ENCODE measurements around the gene RPL7A.

The RPL7A gene

DNA sequence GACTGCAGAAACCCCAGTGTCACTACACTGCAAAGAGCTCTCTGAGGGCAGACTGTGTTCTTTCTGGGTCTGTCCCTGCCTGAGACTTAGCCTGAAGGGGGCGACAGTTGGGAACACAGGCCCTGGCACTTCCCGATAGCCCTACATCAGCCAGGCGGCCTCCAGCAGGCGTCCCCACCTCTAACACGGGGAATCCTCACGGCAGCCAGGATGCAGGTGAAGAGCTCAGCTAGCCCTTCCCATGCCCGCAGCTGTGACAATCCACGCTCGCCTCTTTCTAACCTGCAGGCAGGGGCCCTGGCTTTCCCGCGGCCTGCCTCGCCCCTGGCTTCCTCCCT is 6.0 kb upstream of the RPL7A start:
- DNase-seq (ENCODE audit: low read depth) = no peak
- TF ChIP-seq, protein P1, sequence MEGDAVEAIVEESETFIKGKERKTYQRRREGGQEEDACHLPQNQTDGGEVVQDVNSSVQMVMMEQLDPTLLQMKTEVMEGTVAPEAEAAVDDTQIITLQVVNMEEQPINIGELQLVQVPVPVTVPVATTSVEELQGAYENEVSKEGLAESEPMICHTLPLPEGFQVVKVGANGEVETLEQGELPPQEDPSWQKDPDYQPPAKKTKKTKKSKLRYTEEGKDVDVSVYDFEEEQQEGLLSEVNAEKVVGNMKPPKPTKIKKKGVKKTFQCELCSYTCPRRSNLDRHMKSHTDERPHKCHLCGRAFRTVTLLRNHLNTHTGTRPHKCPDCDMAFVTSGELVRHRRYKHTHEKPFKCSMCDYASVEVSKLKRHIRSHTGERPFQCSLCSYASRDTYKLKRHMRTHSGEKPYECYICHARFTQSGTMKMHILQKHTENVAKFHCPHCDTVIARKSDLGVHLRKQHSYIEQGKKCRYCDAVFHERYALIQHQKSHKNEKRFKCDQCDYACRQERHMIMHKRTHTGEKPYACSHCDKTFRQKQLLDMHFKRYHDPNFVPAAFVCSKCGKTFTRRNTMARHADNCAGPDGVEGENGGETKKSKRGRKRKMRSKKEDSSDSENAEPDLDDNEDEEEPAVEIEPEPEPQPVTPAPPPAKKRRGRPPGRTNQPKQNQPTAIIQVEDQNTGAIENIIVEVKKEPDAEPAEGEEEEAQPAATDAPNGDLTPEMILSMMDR (IDR thresholded peaks at IDR 0.05; ENCODE audit: low read length, missing control alignments) = peak; percentile 24
- no peak overlapping the region for H3K4me3 ChIP-seq (replicated peaks; ENCODE audit: low read depth, low read length)

DNA sequence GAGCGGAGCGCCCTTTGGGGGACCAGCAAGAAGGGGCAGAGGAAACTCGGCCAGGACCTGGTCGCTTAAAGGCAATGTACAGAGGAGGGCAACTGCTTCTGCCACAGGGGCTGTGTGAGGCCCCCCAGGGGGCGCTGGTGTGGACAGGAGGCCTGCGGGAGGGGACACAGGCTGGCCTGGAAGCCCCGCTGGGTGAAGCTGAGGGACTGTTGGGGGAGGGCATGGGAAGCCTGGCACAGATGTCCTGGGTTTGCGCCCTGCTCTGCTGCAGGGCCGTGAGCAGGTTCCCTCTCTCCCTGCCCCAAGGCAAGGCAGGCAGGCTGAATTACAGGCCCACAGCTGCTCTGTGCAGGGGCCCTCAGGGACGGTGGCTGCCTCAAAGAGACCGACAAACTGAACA is 5.4 kb upstream of the RPL7A start:
- DNase-seq (ENCODE audit: low read depth) = no peak
- no peak overlapping the region for H3K4me3 ChIP-seq (replicated peaks; ENCODE audit: low read depth, low read length)
- TF ChIP-seq, protein P1 (IDR thresholded peaks at IDR 0.05; ENCODE audit: low read length, missing control alignments) = peak; percentile 20

DNA sequence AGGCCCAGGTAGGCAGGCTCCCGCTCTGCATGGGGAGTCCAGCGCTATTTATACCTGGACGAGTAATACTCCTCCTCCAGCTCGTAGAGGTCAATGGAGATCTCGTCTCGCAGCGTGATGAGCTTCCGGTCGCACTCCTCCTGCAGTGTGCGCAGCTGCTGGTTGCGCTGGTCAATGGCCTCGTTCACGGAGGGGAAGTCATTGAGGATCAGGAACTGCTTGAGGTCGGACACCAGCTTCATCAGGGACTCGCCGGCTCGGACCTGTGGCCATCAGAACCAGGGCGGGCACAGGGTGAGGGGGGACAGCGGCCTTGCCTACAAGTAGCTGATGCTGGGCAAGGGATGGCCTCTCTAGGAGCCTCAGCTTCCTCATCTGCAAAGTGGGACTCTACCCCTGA is 3.9 kb upstream of the RPL7A start:
- H3K4me3 ChIP-seq (replicated peaks; ENCODE audit: low read depth, low read length) = no peak overlapping the region
- no peak for DNase-seq (ENCODE audit: low read depth)
- TF ChIP-seq, protein P1 (IDR thresholded peaks at IDR 0.05; ENCODE audit: low read length, missing control alignments) = no peak

DNA sequence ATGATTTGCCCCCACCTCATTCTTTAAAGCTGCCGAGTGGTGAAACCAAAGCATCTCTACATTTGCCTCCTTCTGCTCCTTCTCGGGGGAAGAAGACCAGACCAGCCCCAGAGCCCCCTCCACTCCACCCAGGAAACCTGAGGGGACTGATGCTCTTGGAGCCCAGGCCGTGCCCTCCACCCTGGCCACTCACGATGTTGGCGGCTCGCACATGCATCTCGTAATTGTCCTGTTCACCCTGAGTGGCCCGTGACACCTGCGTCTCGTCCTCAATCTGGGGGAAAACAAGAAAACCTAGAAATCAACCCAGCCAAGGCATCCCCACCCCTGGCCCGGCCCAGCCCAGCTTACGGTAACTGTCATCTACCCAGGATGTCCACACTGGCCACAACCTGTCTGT is 3.0 kb upstream of the RPL7A start:
- DNase-seq (ENCODE audit: low read depth) = no peak

DNA sequence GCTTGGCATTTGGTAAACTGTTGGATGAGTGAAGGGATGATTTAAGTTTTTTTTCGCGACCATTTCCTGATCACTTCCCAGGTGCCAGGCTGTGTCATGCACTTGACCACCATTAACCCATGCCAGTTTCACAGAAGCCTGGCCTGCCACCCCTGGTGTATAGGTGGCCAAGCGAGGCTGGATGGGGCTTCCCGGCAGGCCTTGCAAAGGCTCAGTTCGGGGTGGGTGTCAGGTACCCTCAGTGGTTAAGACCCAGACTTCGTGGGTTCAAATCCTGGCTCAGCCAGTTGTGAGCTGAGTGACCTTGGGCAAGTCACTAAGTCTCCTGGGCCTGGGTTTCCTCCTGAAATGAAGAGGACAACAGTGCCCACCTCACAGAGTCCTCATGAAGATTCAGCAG is 2.4 kb upstream of the RPL7A start:
- TF ChIP-seq, protein P1 (IDR thresholded peaks at IDR 0.05; ENCODE audit: low read length, missing control alignments) = no peak
- no peak overlapping the region for H3K4me3 ChIP-seq (replicated peaks; ENCODE audit: low read depth, low read length)
- DNase-seq (ENCODE audit: low read depth) = no peak

More for the DNA sequence above, 3.0 kb upstream of the RPL7A start:
- no peak overlapping the region for H3K4me3 ChIP-seq (replicated peaks; ENCODE audit: low read depth, low read length)
- TF ChIP-seq, protein P1 (IDR thresholded peaks at IDR 0.05; ENCODE audit: low read length, missing control alignments) = no peak

DNA sequence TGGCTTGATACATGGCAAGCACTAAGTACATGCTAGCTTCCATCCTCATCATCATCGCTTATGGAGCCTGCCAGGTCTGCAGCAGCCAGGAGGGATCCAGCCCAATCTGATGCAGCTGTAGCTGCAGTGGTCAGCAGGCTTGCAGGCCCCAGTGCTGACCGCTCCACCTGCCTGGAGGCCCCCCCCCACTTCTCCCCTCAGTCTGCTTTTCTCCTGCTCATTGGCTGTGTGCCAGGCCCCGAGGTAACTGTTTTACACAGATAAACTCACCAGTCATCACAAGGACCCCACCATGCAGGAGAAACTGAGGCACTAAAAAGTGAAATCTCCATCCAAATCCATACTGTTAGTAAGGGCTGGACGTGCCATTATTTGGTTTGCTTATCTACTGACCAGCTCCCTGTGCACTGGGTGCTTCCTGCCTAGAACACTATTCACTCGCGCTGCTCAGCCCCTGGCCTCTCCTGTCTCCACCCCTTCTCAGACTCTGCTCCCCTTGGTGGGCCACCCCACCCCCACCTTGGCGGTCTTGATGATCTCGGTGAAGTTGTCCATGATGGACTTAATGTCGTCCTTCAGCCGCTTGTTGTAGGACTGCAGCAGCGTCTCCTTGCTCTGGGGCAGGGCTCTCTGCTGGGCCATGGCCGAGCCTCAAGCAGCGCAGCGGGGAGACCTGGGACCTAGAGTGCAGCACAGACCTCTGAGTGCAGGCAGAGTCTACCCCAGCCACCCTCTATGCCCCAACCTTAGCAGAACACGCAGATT is 1.8 kb upstream of the RPL7A start:
- TF ChIP-seq, protein P1 (IDR thresholded peaks at IDR 0.05; ENCODE audit: low read length, missing control alignments) = no peak
- peak overlapping the region; percentile 100 for H3K4me3 ChIP-seq (replicated peaks; ENCODE audit: low read depth, low read length)
- DNase-seq (ENCODE audit: low read depth) = no peak

DNA sequence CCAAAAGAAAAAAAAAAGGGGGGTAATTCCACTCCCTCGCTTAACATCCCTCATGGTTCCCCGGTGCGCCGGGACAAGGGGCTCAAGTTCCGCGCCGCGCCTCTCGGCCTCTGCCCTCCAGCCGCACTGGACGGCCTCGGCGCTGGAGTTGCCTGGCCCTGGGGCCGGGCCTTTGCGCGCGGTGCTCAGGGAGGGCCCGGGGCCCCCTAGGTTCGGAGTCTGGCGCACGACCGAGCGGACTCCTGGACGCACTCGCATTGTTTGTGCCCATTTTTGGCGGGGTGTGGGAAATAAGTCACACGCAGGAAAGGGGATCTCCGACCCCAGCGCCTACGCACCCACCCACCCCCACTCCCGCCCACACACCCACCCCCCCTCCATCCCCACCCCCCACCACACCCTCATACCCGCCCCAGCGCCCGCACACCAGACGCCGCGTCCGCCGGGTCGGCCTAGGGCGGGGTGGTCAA is 468 bp upstream of the RPL7A start:
- peak overlapping the region; percentile 100 for H3K4me3 ChIP-seq (replicated peaks; ENCODE audit: low read depth, low read length)
- TF ChIP-seq, protein P1 (IDR thresholded peaks at IDR 0.05; ENCODE audit: low read length, missing control alignments) = no peak
- DNase-seq (ENCODE audit: low read depth) = peak; percentile 39
